GM18861 (cell line): Measurements from ENCODE around the gene DTNBP1.

Experiments used
- ATAC-seq: cut with Tn5 transposase; IDR thresholded peaks from one replicate; pipeline ENCODE4 v1.9.1; 2021; ENCODE audit not compliant: unreplicated experiment

Gene DTNBP1

GRCh38 chr6:15504581-15505350, 158.1 kb downstream of the DTNBP1 start:
- no peak for ATAC-seq

- no peak for ATAC-seq
Measured at GRCh38 chr6:15504040-15504495, 158.8 kb downstream of the DTNBP1 start.

GRCh38 chr6:15503346-15503680, 159.5 kb downstream of the DTNBP1 start:
- no peak for ATAC-seq

GRCh38 chr6:15502446-15503345, 160.1 kb downstream of the DTNBP1 start:
- no peak for ATAC-seq

GRCh38 chr6:15501826-15502445, 160.9 kb downstream of the DTNBP1 start:
- no peak for ATAC-seq

- no peak for ATAC-seq
Measured at GRCh38 chr6:15500901-15501825, 161.7 kb downstream of the DTNBP1 start.

GRCh38 chr6:15500078-15500740, 162.6 kb downstream of the DTNBP1 start:
- ATAC-seq = no peak

GRCh38 chr6:15499591-15499990, 163.2 kb downstream of the DTNBP1 start:
- ATAC-seq = no peak

- ATAC-seq = no peak
Measured at GRCh38 chr6:15499125-15499524, 163.7 kb downstream of the DTNBP1 start.

GRCh38 chr6:15498640-15499039, 164.2 kb downstream of the DTNBP1 start:
- no peak for ATAC-seq

- no peak for ATAC-seq
Measured at GRCh38 chr6:15496345-15497131, 166.3 kb downstream of the DTNBP1 start.

- ATAC-seq = no peak
Measured at GRCh38 chr6:15495375-15495901, 167.4 kb downstream of the DTNBP1 start.

- no peak for ATAC-seq
Measured at GRCh38 chr6:15493437-15494168, 169.2 kb downstream of the DTNBP1 start.

GRCh38 chr6:15491986-15492269, 170.9 kb downstream of the DTNBP1 start:
- ATAC-seq = no peak

GRCh38 chr6:15491255-15491985, 171.4 kb downstream of the DTNBP1 start:
- no peak for ATAC-seq

GRCh38 chr6:15490242-15491100, 172.4 kb downstream of the DTNBP1 start:
- ATAC-seq = no peak
